HEK293T (cell line): ENCODE results near the gene ELL2.

ENCODE experiments used
- CTCF ChIA-PET: fragments of 350-600 bp; formaldehyde crosslinking; extraction: SDS; loops from one replicate; lab custom pipeline; 2021; ENCODE audit warnings: antibody characterized with exemption, inconsistent platforms; lab: Yijun Ruan, JAX
- POLR2A ChIA-PET: fragments of 350-600 bp; formaldehyde crosslinking; extraction: SDS; loops from one replicate; lab custom pipeline; 2020; ENCODE audit warnings: antibody characterized with exemption, inconsistent platforms; lab: Yijun Ruan, JAX
- DNase-seq: peaks from one replicate; pipeline ENCODE4 v3.0.0; 2012; ENCODE audit warnings: mixed read lengths; ENCODE audit errors: extremely low spot score
- ARNT ChIP-seq: fragments of 450-650 bp; IDR thresholded peaks from 2 replicates; pipeline ENCODE4 v1.6.1; 2017; ENCODE audit warnings: mild to moderate bottlenecking
- BHLHE40 ChIP-seq: fragments of 450-650 bp; IDR thresholded peaks from 2 replicates; pipeline ENCODE4 v1.6.1; 2016; ENCODE audit warnings: mild to moderate bottlenecking, moderate library complexity, borderline replicate concordance
- CTBP1 ChIP-seq: fragments of 450-650 bp; IDR thresholded peaks from 2 replicates; pipeline ENCODE4 v1.6.1; 2016; ENCODE audit warnings: borderline replicate concordance
- ELF4 ChIP-seq: fragments of 450-650 bp; IDR thresholded peaks from 2 replicates; pipeline ENCODE4 v1.6.1; 2017; ENCODE audit warnings: antibody characterized with exemption
- FOXA1 ChIP-seq: fragments of 450-650 bp; IDR thresholded peaks from 2 replicates; pipeline ENCODE4 v1.6.1; 2016; ENCODE audit warnings: mild to moderate bottlenecking
- FOXK2 ChIP-seq: fragments of 450-650 bp; IDR thresholded peaks from 2 replicates; pipeline ENCODE4 v1.6.1; 2016; ENCODE audit warnings: mild to moderate bottlenecking
- FOXM1 ChIP-seq: fragments of 450-650 bp; IDR thresholded peaks from 2 replicates; pipeline ENCODE4 v1.6.1; 2017; ENCODE audit warnings: mild to moderate bottlenecking, borderline replicate concordance
- HDGF ChIP-seq: fragments of 450-650 bp; IDR thresholded peaks from 2 replicates; pipeline ENCODE4 v1.6.1; 2017; ENCODE audit warnings: antibody characterized with exemption, borderline replicate concordance
- L3MBTL2 ChIP-seq: fragments of 450-650 bp; conservative IDR thresholded peaks from 2 replicates; pipeline ENCODE4 v1.6.1; 2016; ENCODE audit warnings: mild to moderate bottlenecking
- LEF1 ChIP-seq: fragments of 450-650 bp; IDR thresholded peaks from 2 replicates; pipeline ENCODE4 v1.6.1; 2017; ENCODE audit warnings: mild to moderate bottlenecking, borderline replicate concordance
- NFRKB ChIP-seq: fragments of 450-650 bp; IDR thresholded peaks from 2 replicates; pipeline ENCODE4 v1.6.1; 2016; ENCODE audit warnings: mild to moderate bottlenecking, moderate library complexity
- SP1 ChIP-seq: fragments of 450-650 bp; IDR thresholded peaks from 2 replicates; pipeline ENCODE4 v1.6.1; 2017
- SUZ12 ChIP-seq: fragments of 450-650 bp; IDR thresholded peaks from 2 replicates; pipeline ENCODE4 v1.6.1; 2016; ENCODE audit warnings: mild to moderate bottlenecking
- TARDBP ChIP-seq: fragments of 450-650 bp; IDR thresholded peaks from 2 replicates; pipeline ENCODE4 v1.6.1; 2016
- ZNF384 ChIP-seq: fragments of 450-650 bp; IDR thresholded peaks from 2 replicates; pipeline ENCODE4 v1.6.1; 2016
- TF ChIP-seq, protein P1 (sequence below): fragments of 450-650 bp; IDR thresholded peaks from 2 replicates; pipeline ENCODE4 v1.6.1; 2016

ELL2 gene

DNA sequence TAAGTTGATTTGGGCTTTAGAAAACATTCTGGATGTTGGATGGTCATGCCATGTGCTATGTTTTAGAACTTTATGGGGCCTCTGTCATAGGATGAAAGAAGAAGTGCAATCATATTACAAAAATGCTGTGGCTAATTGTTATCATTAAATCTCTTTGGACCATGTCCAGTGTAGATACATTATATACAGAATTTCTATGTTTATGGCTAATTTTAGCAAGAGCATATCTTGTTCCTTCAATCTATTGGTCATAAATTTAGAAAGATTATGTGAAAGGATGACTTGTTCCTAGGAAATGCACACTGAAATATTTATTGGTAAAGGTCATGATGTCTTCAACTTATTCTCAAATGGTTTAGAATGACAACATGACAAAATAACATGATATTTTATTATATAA lies 42.4 kb upstream of the ELL2 start:
- CTCF ChIA-PET, result no interaction called here
- no peak for TF ChIP-seq CTBP1
- TF ChIP-seq FOXK2, result no peak
- TF ChIP-seq ELF4, result no peak
- TF ChIP-seq L3MBTL2, result no peak
- TF ChIP-seq TARDBP, result no peak
- TF ChIP-seq NFRKB, result no peak
- no peak for TF ChIP-seq HDGF
- TF ChIP-seq ZNF384, result no peak
- no peak for TF ChIP-seq SP1
- no peak for DNase-seq
- POLR2A ChIA-PET, result no interaction called here

DNA sequence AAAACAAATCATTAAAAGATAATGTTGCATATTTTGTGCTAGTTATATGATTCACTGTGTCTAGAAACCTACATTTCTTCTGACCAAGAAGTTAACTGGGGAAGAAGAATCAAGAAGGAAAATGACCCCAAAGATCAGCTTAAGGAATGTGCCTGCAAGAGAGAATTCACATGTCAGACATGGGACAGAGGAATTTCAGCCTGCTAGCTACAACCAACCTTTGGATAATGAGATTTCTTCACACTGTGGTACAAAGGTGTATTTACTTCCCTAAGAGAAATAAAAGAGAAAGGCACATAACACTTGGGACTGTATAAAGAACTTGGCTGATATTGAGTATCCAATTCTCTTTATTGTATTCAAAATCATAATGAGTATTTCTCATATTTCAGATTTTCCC lies 39.6 kb upstream of the ELL2 start:
- ChIA-PET CTCF (no interaction called here), POLR2A (no interaction called here)
- DNase-seq, result no peak
- TF ChIP-seq TARDBP, result no peak
- TF ChIP-seq CTBP1, result no peak
- TF ChIP-seq FOXA1, result no peak
- TF ChIP-seq SP1, result no peak
- no peak for TF ChIP-seq ELF4
- TF ChIP-seq NFRKB, result no peak
- no peak for TF ChIP-seq HDGF
- no peak for TF ChIP-seq SUZ12
- no peak for TF ChIP-seq FOXM1
- TF ChIP-seq BHLHE40, result no peak
- no peak for TF ChIP-seq ZNF384
- TF ChIP-seq LEF1, result no peak
- TF ChIP-seq L3MBTL2, result no peak
- TF ChIP-seq FOXK2, result no peak
- TF ChIP-seq, protein P1, sequence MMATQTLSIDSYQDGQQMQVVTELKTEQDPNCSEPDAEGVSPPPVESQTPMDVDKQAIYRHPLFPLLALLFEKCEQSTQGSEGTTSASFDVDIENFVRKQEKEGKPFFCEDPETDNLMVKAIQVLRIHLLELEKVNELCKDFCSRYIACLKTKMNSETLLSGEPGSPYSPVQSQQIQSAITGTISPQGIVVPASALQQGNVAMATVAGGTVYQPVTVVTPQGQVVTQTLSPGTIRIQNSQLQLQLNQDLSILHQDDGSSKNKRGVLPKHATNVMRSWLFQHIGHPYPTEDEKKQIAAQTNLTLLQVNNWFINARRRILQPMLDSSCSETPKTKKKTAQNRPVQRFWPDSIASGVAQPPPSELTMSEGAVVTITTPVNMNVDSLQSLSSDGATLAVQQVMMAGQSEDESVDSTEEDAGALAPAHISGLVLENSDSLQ, result no peak
- TF ChIP-seq ARNT, result no peak

DNA sequence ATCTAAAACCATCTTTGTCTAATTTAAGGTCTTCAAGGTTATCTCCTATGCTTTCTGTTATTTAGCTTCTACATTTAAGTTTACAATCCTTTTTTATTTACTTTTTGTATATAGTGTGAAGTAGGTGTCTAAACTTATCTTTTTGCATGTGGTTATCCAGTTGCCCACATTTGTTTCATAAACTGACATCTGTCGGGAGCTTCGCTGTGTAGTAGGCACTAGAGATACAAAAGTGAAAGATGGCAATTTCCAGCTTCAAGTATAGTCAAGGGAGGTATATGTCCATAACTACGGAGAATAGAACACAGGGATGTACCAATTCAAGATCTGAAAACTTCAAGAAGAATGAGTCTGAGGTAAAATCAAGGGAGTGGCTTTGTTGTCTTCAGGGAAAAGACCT lies 38.7 kb upstream of the ELL2 start:
- no peak for DNase-seq
- POLR2A ChIA-PET, result no interaction called here
- CTCF ChIA-PET, result no interaction called here
- TF ChIP-seq LEF1, result no peak
- TF ChIP-seq SUZ12, result no peak
- TF ChIP-seq FOXA1, result no peak
- TF ChIP-seq TARDBP, result no peak
- TF ChIP-seq, protein P1, result no peak

DNA sequence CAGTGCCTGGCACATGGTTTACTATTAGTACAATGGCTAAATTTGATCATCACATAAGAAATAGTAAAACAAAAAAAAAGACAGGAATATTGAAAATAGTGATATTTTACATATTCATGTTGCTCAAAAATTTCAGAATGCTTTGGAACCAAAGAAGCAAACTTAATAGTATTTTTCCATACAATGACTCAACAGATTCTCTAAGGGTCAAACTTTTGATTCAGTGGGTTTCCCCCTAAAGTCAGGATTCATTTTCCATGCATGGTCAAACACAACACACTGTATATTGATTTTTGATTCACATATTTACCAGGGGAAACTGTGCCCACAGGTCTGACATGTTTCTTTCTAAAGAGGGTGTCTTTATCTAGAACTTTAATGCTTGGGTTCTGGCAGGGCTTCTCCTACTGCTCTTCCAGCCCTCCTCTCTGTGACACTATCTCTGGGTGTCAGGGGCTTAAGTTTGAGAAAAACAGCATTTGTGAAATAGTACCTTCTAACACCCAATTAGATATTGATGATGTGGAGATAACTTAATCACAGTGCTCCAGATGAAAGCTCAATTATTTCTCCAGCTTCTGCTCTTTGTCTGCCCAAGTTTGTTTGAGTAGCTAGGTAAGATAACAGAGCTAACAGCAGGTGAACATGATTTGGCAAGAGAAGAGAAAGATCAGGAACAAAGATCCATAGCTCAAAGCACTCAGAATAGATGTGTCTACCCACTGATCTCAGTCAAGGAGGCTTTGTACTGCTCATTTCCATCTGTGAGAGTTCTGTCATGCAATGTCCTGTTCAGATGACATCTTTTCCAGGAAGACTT lies 35.5 kb upstream of the ELL2 start:
- no peak for DNase-seq
- TF ChIP-seq LEF1 (no peak), TARDBP (no peak), FOXM1 (no peak), HDGF (no peak), ARNT (no peak), ZNF384 (no peak), ELF4 (no peak), L3MBTL2 (no peak), FOXK2 (no peak), FOXA1 (no peak), NFRKB (no peak), SUZ12 (no peak), BHLHE40 (no peak)
- TF ChIP-seq, protein P1, result no peak
- ChIA-PET POLR2A (no interaction called here), CTCF (no interaction called here)

DNA sequence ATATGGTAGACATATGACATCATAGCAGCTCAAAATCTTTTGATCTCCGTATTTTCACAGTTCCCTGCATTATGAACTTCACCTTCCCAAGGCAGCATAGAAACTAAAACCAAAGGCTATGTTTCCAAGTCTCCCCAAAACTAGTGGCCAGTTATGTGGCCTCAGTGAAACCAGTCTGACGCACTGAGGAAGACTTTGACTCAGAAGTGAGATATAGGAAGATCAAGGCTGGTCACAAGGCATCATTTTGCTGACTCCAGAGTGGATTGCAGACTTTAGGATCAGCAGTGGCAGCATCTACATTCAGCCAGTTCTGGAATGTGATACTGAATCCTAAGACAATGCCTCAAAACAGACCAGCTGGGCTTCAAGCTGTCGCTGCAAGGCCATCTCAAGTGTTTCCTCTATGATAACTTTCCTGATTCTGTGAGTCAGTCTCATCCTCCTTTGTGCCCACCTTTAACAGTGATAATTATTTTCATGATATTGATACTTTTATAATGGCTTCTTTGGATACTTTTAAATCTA lies 34.4 kb upstream of the ELL2 start:
- DNase-seq, result no peak
- ChIA-PET CTCF (no interaction called here), POLR2A (no interaction called here)

DNA sequence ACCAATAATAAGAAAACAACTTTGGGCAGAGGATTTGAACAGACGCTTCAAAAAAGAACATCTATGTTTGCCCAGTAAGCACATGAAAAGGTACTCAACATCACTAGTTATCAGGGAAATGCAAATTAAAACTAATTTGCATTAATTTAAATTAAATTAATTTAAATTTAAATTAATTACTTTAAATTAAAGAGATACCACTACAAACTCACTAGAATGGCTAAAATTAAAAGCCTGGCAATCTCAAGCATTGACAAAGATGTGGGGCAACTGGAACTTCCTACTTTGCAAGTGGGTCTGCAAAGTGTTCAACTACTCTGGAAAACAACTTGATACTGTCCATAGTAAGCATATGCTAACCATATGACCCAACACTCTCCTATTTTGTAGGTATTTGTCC lies 32.1 kb upstream of the ELL2 start:
- ChIA-PET CTCF (no interaction called here), POLR2A (no interaction called here)
- TF ChIP-seq, protein P1, result no peak
- TF ChIP-seq ARNT, result no peak
- TF ChIP-seq FOXM1, result no peak
- no peak for TF ChIP-seq NFRKB
- no peak for TF ChIP-seq ZNF384
- no peak for TF ChIP-seq ELF4
- no peak for TF ChIP-seq CTBP1
- no peak for TF ChIP-seq FOXK2

More for the DNA sequence above, 34.4 kb upstream of the ELL2 start:
- TF ChIP-seq BHLHE40 (no peak), ZNF384 (no peak)
- TF ChIP-seq, protein P1, result no peak

More for the DNA sequence above, 32.1 kb upstream of the ELL2 start:
- no peak for DNase-seq
